NCI-H187 treated with DMSO at 0.1 percent for 48 hours (cell line): Measurements from ENCODE around the gene ARRB1.
"Not testable (repeated sequence)": the region's sequence is repeated elsewhere in the genome, so short reads cannot be mapped to it uniquely, and the experiment has no call there.

Source experiments
- DNase-seq: peaks from one replicate; lab custom pipeline; 2025; lab: John Stamatoyannopoulos, UW

Gene ARRB1

GRCh38 chr11:75351541-75351790 is at the start of gene ARRB1:
TSS of gene ARRB1 (minus strand) at chr11:75351661. CDS start at chr11:75351607, 54 bp downstream.
- no peak for DNase-seq

- DNase-seq = no peak
Measured at GRCh38 chr11:75400146-75400865, 48.8 kb upstream of the ARRB1 start.

GRCh38 chr11:75399344-75400145 is 48.1 kb upstream of the ARRB1 start, which contains the start of gene RPS3:
TSS of gene RPS3 (plus strand) at chr11:75399518. CDS start at chr11:75399548, 30 bp downstream.
- peak; percentile 52 for DNase-seq

GRCh38 chr11:75398906-75399305 is 47.4 kb upstream of the ARRB1 start:
- no peak for DNase-seq

GRCh38 chr11:75394085-75394840 is 42.8 kb upstream of the ARRB1 start:
- no peak for DNase-seq

- DNase-seq = no peak
Measured at GRCh38 chr11:75389925-75390324, 38.5 kb upstream of the ARRB1 start.

- DNase-seq = no peak
Measured at GRCh38 chr11:75389276-75389605, 37.8 kb upstream of the ARRB1 start.

GRCh38 chr11:75388386-75389275 is 37.2 kb upstream of the ARRB1 start:
- DNase-seq = peak; percentile 57

- no peak for DNase-seq
Measured at GRCh38 chr11:75387736-75388294, 36.4 kb upstream of the ARRB1 start.

GRCh38 chr11:75386942-75387630 is 35.6 kb upstream of the ARRB1 start:
- no peak for DNase-seq

GRCh38 chr11:75384438-75385080 is 33.1 kb upstream of the ARRB1 start:
- no peak for DNase-seq

GRCh38 chr11:75383246-75383645 is 31.8 kb upstream of the ARRB1 start:
- no peak for DNase-seq

- DNase-seq = no peak
Measured at GRCh38 chr11:75380716-75381420, 29.4 kb upstream of the ARRB1 start.

GRCh38 chr11:75380245-75380644 is 28.8 kb upstream of the ARRB1 start:
- no peak for DNase-seq

GRCh38 chr11:75378776-75379175 is 27.3 kb upstream of the ARRB1 start:
- DNase-seq = not testable (repeated sequence)

- no peak for DNase-seq
Measured at GRCh38 chr11:75376175-75376574, 24.7 kb upstream of the ARRB1 start.

GRCh38 chr11:75375626-75376025 is 24.2 kb upstream of the ARRB1 start:
- no peak for DNase-seq

- no peak for DNase-seq
Measured at GRCh38 chr11:75374646-75375045, 23.2 kb upstream of the ARRB1 start.

GRCh38 chr11:75373201-75373600 is 21.7 kb upstream of the ARRB1 start:
- no peak for DNase-seq
